NCI-H1930 (cell line): ENCODE measurements around the gene TET2.

Experiments used
- DNase-seq, 2 experiments: peaks; one replicate each; lab custom pipeline; 2025; lab: John Stamatoyannopoulos, UW

TET2 gene

DNA sequence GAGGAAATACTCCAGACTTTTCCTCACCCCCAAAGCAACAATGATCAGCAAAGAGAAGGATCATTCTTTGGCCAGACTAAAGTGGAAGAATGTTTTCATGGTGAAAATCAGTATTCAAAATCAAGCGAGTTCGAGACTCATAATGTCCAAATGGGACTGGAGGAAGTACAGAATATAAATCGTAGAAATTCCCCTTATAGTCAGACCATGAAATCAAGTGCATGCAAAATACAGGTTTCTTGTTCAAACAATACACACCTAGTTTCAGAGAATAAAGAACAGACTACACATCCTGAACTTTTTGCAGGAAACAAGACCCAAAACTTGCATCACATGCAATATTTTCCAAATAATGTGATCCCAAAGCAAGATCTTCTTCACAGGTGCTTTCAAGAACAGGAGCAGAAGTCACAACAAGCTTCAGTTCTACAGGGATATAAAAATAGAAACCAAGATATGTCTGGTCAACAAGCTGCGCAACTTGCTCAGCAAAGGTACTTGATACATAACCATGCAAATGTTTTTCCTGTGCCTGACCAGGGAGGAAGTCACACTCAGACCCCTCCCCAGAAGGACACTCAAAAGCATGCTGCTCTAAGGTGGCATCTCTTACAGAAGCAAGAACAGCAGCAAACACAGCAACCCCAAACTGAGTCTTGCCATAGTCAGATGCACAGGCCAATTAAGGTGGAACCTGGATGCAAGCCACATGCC, 89.7 kb downstream of the TET2 start:
- DNase-seq = no peak

GRCh38 chr4:105236916-105237311, 90.2 kb downstream of the TET2 start:
- no peak for DNase-seq

DNA sequence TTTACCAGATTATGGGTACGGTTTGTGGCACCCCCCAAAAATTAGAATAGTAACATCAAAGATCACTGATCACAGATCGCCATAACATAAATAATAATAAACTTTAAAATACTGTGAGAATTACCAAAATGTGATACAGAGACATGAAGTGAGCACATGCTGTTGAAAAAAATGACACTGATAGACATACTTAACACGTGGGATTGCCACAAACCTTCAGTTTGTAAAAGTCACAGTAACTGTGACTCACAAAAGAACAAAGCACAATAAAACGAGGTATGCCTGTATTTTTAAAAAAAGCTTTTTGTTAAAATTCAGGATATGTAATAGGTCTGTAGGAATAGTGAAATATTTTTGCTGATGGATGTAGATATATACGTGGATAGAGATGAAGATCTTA, 93.4 kb downstream of the TET2 start:
- DNase-seq = no peak

DNA sequence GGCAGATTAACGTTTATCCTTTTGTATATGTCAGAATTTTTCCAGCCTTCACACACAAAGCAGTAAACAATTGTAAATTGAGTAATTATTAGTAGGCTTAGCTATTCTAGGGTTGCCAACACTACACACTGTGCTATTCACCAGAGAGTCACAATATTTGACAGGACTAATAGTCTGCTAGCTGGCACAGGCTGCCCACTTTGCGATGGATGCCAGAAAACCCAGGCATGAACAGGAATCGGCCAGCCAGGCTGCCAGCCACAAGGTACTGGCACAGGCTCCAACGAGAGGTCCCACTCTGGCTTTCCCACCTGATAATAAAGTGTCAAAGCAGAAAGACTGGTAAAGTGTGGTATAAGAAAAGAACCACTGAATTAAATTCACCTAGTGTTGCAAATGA, 94.8 kb downstream of the TET2 start:
- no peak for DNase-seq

DNA sequence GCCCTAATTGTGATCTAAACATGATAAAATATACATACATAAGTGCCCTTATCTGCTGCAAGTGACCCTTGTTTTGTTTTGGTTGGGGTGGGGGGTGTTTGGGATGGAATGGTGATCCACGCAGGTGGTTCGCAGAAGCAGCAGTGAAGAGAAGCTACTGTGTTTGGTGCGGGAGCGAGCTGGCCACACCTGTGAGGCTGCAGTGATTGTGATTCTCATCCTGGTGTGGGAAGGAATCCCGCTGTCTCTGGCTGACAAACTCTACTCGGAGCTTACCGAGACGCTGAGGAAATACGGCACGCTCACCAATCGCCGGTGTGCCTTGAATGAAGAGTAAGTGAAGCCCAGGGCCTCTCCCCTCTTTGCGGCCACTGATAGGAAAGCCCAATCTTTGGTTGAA, 96.8 kb downstream of the TET2 start:
- DNase-seq = no peak

- DNase-seq = no peak
Measured at GRCh38 chr4:105246712-105247111, 100.0 kb downstream of the TET2 start.

GRCh38 chr4:105248613-105249012, 101.9 kb downstream of the TET2 start:
- no peak for DNase-seq

DNA sequence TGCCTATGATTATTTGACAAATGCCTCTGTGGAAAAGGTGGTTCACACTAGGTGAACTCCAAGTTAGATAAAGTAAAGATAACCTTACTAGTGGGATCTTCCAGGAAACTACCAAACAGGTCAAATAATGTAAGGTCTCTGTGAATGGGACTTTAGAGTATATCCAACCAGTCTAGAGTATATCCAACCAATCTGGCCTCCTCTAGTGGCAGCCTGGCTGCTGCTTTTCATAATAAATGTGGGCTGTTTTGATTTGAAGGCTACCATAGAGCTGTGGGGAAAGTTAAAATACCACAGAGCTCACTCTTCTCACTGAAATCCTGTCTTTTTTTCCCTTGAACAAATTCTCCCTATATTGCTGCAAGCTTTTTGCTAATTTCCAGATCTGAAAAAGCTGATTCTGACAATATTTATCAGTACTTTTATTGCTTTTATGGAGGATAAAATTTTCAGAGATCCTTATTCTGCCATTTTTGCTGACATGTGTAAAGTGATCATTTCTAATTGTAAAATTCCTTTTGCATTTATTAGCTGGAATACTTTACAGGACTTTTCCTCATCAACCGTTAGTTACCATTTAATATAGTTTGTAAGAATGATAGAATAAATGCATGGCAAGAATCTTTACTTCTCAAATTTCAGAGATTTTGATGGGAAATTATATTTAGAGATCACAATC, 111.3 kb downstream of the TET2 start:
- DNase-seq = no peak

DNA sequence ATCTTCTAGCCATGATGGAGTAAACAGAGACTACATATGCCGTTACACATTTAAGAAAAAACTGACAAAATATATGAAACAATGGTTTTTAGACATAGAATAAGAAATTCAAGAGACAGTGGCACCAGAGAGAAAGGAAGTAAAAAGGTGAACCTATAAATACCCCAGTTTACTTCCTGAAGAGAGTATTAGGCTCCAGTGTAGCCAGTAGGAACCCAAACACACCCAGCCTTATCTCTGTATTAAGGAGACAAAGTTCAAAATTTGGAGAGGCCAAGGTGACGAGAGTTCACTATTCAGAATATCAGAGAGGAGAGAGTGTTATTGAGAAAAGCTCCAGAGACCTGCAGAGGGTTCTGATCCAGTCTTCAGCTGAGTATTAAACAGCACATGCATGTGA, 119.0 kb downstream of the TET2 start:
- DNase-seq = no peak

- DNase-seq = no peak
Measured at GRCh38 chr4:105267280-105267679, 120.6 kb downstream of the TET2 start.

GRCh38 chr4:105272002-105272401, 125.3 kb downstream of the TET2 start:
- no peak for DNase-seq

GRCh38 chr4:105273230-105273629, 126.6 kb downstream of the TET2 start:
- no peak for DNase-seq

DNA sequence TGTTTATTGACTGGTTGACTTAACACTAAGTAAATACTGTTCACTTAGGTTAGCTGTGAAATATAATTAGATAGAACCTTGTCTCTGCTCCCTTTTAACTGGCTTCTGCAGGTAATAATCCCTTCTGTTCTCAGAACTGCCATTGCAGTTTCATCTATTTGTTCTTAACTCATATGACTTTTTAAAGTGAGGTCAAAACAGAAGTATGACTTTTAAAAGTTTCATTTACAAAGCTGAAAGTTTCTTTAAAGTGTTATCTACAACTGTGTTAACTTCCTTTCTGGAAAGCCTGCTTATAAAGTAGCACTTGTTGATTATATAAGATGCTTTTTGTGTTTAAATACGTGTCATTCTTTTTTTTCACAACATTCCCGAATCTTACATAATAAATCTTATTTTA, 127.4 kb downstream of the TET2 start:
- no peak for DNase-seq

GRCh38 chr4:105274504-105274903, 127.8 kb downstream of the TET2 start:
- DNase-seq = no peak

GRCh38 chr4:105276361-105277104, 129.9 kb downstream of the TET2 start:
- DNase-seq = no peak

DNA sequence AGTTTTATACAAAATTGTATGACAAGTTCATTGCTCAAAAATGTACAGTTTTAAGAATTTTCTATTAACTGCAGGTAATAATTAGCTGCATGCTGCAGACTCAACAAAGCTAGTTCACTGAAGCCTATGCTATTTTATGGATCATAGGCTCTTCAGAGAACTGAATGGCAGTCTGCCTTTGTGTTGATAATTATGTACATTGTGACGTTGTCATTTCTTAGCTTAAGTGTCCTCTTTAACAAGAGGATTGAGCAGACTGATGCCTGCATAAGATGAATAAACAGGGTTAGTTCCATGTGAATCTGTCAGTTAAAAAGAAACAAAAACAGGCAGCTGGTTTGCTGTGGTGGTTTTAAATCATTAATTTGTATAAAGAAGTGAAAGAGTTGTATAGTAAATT, 131.0 kb downstream of the TET2 start:
- peak; percentile 34 to 69 for DNase-seq

DNA sequence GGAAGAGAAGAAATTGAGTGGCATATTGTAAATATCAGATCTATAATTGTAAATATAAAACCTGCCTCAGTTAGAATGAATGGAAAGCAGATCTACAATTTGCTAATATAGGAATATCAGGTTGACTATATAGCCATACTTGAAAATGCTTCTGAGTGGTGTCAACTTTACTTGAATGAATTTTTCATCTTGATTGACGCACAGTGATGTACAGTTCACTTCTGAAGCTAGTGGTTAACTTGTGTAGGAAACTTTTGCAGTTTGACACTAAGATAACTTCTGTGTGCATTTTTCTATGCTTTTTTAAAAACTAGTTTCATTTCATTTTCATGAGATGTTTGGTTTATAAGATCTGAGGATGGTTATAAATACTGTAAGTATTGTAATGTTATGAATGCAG, 132.6 kb downstream of the TET2 start:
- no peak for DNase-seq

DNA sequence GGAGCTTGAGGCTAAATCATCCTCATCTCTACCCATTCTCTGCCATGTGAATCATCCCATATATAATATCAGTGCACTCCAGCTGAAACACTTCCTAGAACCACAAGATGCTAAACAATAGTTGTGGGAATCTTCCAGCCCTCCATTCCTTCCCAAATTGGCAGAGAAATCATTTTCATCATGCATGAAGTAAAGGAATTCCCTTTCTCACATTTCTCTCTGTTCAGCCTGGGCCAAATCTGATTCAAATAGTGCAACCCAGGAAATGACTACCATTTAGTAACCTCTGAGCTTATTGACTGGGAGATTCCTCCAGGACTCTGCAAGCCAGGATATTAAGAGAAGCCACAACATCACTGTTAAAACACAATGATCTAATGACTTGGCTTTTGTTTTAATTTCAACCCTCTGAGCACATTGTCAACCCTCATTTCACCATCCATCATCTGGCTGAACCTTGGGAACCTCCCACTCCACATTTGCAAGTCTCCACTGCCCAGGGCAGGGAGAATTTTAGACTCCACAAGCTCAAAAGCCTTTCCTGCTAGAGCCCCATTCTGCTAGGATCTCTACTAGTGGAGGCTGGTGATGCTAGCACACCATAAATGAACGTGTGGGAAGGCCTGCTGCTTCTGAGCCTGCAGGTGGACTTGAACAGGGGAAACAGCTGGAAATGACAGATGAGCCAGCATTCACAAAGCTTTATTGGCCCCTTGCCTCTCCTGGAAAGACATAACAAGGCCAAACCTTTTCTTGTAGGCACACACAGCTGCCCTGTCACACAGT, 133.9 kb downstream of the TET2 start:
- DNase-seq = no peak

DNA sequence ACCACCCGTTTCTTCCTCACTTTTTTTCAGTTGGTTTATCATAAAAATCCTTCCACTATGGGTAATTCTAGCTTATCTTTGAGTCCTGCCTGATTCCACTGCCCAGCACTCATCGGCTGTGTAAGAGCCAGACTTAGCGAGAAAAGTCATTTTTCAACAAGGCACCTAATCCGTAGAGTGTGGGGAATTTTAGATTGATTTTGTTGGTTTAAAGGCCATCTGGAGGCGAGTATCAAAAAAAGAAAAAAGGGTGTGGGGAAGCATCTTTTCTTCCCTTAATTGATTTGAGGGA, 134.4 kb downstream of the TET2 start:
- DNase-seq = no peak

DNA sequence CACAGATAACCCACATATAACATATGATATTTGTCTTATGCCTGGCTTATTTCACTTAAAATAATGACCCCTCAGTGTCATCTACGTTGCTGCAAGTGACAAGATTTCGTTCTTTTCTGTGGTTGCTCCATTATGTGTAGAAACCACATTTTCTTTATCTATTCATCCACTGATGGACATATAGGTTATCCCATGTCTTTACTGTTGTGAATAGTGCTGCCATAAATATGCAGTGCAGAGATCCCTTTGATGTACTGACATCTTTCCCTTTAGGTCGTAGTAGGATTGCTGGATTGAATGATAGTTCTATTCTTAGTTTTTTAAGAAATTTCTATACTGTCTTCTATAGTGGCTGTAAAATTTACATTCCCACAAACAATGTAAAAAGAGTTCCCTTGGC, 135.8 kb downstream of the TET2 start:
- DNase-seq = no peak

DNA sequence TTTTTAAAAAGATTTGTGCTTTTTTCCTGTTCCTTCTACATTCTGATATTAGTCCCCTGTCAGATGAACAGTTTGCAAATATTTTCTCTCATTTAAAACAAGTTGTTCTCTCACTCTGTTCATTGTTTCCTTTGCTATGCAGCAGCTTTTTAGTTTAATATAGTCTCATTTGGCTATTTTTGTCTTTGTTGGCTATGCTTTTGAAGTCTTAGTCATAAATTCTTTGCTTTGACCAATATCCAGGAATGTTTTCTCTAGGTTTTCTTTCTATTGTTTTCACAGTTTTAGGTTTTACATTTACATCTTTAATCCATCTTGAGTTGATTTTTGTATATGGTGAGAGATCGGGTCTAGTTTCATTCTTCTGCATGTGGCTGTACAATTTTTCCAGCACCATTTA, 136.8 kb downstream of the TET2 start:
- DNase-seq = no peak

GRCh38 chr4:105288121-105288520, 141.4 kb downstream of the TET2 start:
- DNase-seq = no peak

GRCh38 chr4:105291925-105292324, 145.2 kb downstream of the TET2 start:
- no peak for DNase-seq
